ENCODE results near the gene P2RX7.

- no peak for TF ChIP-seq FOXJ3 (CRISPR knock-in tag; IDR thresholded peaks at IDR 0.05)
- no peak for TF ChIP-seq IRF3 (IDR thresholded peaks at IDR 0.05; ENCODE audit: low read depth, low read length)
- no peak for TF ChIP-seq MAX (IDR thresholded peaks at IDR 0.05; ENCODE audit: low read depth)
- TF ChIP-seq RFX5 (IDR thresholded peaks at IDR 0.05; ENCODE audit: low read length) = no peak
- TF ChIP-seq EP300 (IDR thresholded peaks at IDR 0.05; ENCODE audit: borderline replicate concordance in 1 of 2, low read depth in 1 of 2, low read length in 1 of 2) = no peak
- no peak for TF ChIP-seq CTCF (IDR thresholded peaks at IDR 0.05)
- TF ChIP-seq FOXM1 (IDR thresholded peaks at IDR 0.05; ENCODE audit: low read depth) = no peak
- TF ChIP-seq POLR2AphosphoS5 (IDR thresholded peaks at IDR 0.05; ENCODE audit: low read depth, low read length) = no peak
- TF ChIP-seq TAF1 (IDR thresholded peaks at IDR 0.05; ENCODE audit: borderline replicate concordance, low read depth, low read length) = no peak
- no peak for TF ChIP-seq EZH2phosphoT487 (IDR thresholded peaks at IDR 0.05; ENCODE audit: borderline replicate concordance, low read depth)
- TF ChIP-seq FOSL2 (IDR thresholded peaks at IDR 0.05; ENCODE audit: borderline replicate concordance, low read depth) = no peak
Observed at GRCh38 chr12:121120989-121121755, 11.5 kb upstream of the P2RX7 start.
